A204.1 (cell line): Measurements from ENCODE around the gene MRPL55.
"Not testable (repeated sequence)": the region's sequence is repeated elsewhere in the genome, so short reads cannot be mapped to it uniquely, and the experiment has no call there.

Experiments
- FAIRE-seq: peaks from 2 replicates; lab custom pipeline; 2012; peaks lifted over from hg19 to GRCh38; lab: Jason Lieb, UNC

Gene MRPL55

GRCh38 chr1:228120857-228121489, 11.9 kb upstream of the MRPL55 start:
- no peak for FAIRE-seq

- no peak for FAIRE-seq
Measured at GRCh38 chr1:228120351-228120750, 11.3 kb upstream of the MRPL55 start.

GRCh38 chr1:228118040-228118439, 8.9 kb upstream of the MRPL55 start:
- no peak for FAIRE-seq

GRCh38 chr1:228117335-228117734, 8.2 kb upstream of the MRPL55 start:
- no peak for FAIRE-seq

- no peak for FAIRE-seq
Measured at GRCh38 chr1:228114827-228115226, 5.7 kb upstream of the MRPL55 start.

- FAIRE-seq = no peak
Measured at GRCh38 chr1:228112617-228113016, 3.5 kb upstream of the MRPL55 start.

- no peak for FAIRE-seq
Measured at GRCh38 chr1:228112167-228112566, 3.1 kb upstream of the MRPL55 start.

- not testable (repeated sequence) for FAIRE-seq
Measured at GRCh38 chr1:228111315-228111714, 2.2 kb upstream of the MRPL55 start.

GRCh38 chr1:228110556-228110955, 1.5 kb upstream of the MRPL55 start:
- FAIRE-seq = no peak

- FAIRE-seq = no peak
Measured at GRCh38 chr1:228109962-228110488, 926 bp upstream of the MRPL55 start.

- FAIRE-seq = no peak
Measured at GRCh38 chr1:228108742-228109072, 392 bp downstream of the MRPL55 start.

- FAIRE-seq = no peak
Measured at GRCh38 chr1:228108055-228108690, 926 bp downstream of the MRPL55 start.

- no peak for FAIRE-seq
Measured at GRCh38 chr1:228107636-228108035, 1.5 kb downstream of the MRPL55 start.

- no peak for FAIRE-seq
Measured at GRCh38 chr1:228106800-228107054, 2.4 kb downstream of the MRPL55 start.

GRCh38 chr1:228105996-228106799, 2.9 kb downstream of the MRPL55 start:
- no peak for FAIRE-seq

- no peak for FAIRE-seq
Measured at GRCh38 chr1:228105270-228105995, 3.7 kb downstream of the MRPL55 start.

- no peak for FAIRE-seq
Measured at GRCh38 chr1:228104526-228105269, 4.4 kb downstream of the MRPL55 start.

- FAIRE-seq = no peak
Measured at GRCh38 chr1:228102791-228103620, 6.1 kb downstream of the MRPL55 start, which contains the start of gene C1orf35. Gene C1orf35, minus strand, starts transcription at chr1:228103325. Its CDS starts 98 bp downstream, at chr1:228103227.

- FAIRE-seq = no peak
Measured at GRCh38 chr1:228101994-228102790, 6.9 kb downstream of the MRPL55 start.

GRCh38 chr1:228101614-228101993, 7.5 kb downstream of the MRPL55 start:
- no peak for FAIRE-seq
